ENCODE results near the gene ANO7.

The ANO7 gene

GRCh38 chr2:241263061-241263460, 74.6 kb downstream of the ANO7 start:
- Histone ChIP-seq H3K4me1 (ENCODE audit: insufficient read depth, low read length) (no peaks in the 10 kb centered on the region), H3K27me3 (ENCODE audit: insufficient read depth, low read length, poor library complexity) (no peaks in the 10 kb centered on the region), H3K9me3 (ENCODE audit: insufficient read depth, low read length, severe bottlenecking) (no peaks in the 10 kb centered on the region), H3K4me2 (ENCODE audit: insufficient read depth, low read length) (no peak overlapping the region), H3K4me3 (ENCODE audit: low read depth in 1 of 2, low read length in 2 of 2) (no peak overlapping the region), H3K36me3 (ENCODE audit: insufficient read depth, low read length) (peaks cover 87% of the 10 kb centered on the region), H3K27ac (ENCODE audit: low read length) (no peak overlapping the region), H2AFZ (ENCODE audit: low read depth, low read length) (no peak overlapping the region), H3K9ac (ENCODE audit: low read depth, low read length) (no peak overlapping the region), H4K20me1 (ENCODE audit: insufficient read depth, low read length) (peaks cover 15% of the 10 kb centered on the region), H3K79me2 (ENCODE audit: insufficient read depth, low read length) (peaks cover 13% of the 10 kb centered on the region)
- DNase-seq (no peak), ATAC-seq (ENCODE audit: insufficient read depth, low read depth) (no peak)
- TF ChIP-seq CTCF (IDR thresholded peaks at IDR 0.05; ENCODE audit: borderline replicate concordance, extremely low read depth, low read length, poor library complexity, severe bottlenecking): no peak
- no peak for TF ChIP-seq EZH2 (IDR thresholded peaks at IDR 0.05; ENCODE audit: borderline replicate concordance, low read depth, low read length, severe bottlenecking)

GRCh38 chr2:241265506-241265905, 77.0 kb downstream of the ANO7 start:
- Histone ChIP-seq H2AFZ (ENCODE audit: low read depth, low read length) (no peak overlapping the region), H3K27me3 (ENCODE audit: insufficient read depth, low read length, poor library complexity) (no peaks in the 10 kb centered on the region), H3K36me3 (ENCODE audit: insufficient read depth, low read length) (peaks cover 70% of the 10 kb centered on the region), H3K4me2 (ENCODE audit: insufficient read depth, low read length) (no peak overlapping the region), H3K79me2 (ENCODE audit: insufficient read depth, low read length) (peaks cover 36% of the 10 kb centered on the region), H3K9ac (ENCODE audit: low read depth, low read length) (no peak overlapping the region), H4K20me1 (ENCODE audit: insufficient read depth, low read length) (peaks cover 37% of the 10 kb centered on the region), H3K4me1 (ENCODE audit: insufficient read depth, low read length) (no peaks in the 10 kb centered on the region), H3K9me3 (ENCODE audit: insufficient read depth, low read length, severe bottlenecking) (no peaks in the 10 kb centered on the region), H3K4me3 (ENCODE audit: low read depth in 1 of 2, low read length in 2 of 2) (no peak overlapping the region), H3K27ac (ENCODE audit: low read length) (no peak overlapping the region)
- DNase-seq (no peak), ATAC-seq (ENCODE audit: insufficient read depth, low read depth) (no peak)
- TF ChIP-seq CTCF (IDR thresholded peaks at IDR 0.05; ENCODE audit: borderline replicate concordance, extremely low read depth, low read length, poor library complexity, severe bottlenecking): no peak
- no peak for TF ChIP-seq EZH2 (IDR thresholded peaks at IDR 0.05; ENCODE audit: borderline replicate concordance, low read depth, low read length, severe bottlenecking)

- DNase-seq (no peak), ATAC-seq (ENCODE audit: insufficient read depth, low read depth) (no peak)
- Histone ChIP-seq H3K4me3 (ENCODE audit: low read depth in 1 of 2, low read length in 2 of 2) (no peak overlapping the region), H3K36me3 (ENCODE audit: insufficient read depth, low read length) (peaks cover 50% of the 10 kb centered on the region), H2AFZ (ENCODE audit: low read depth, low read length) (no peak overlapping the region), H3K4me1 (ENCODE audit: insufficient read depth, low read length) (no peaks in the 10 kb centered on the region), H3K9me3 (ENCODE audit: insufficient read depth, low read length, severe bottlenecking) (no peaks in the 10 kb centered on the region), H3K79me2 (ENCODE audit: insufficient read depth, low read length) (peaks cover 51% of the 10 kb centered on the region), H3K27me3 (ENCODE audit: insufficient read depth, low read length, poor library complexity) (no peaks in the 10 kb centered on the region), H3K4me2 (ENCODE audit: insufficient read depth, low read length) (no peak overlapping the region), H3K9ac (ENCODE audit: low read depth, low read length) (no peak overlapping the region), H4K20me1 (ENCODE audit: insufficient read depth, low read length) (peaks cover 52% of the 10 kb centered on the region), H3K27ac (ENCODE audit: low read length) (no peak overlapping the region)
- no peak for TF ChIP-seq EZH2 (IDR thresholded peaks at IDR 0.05; ENCODE audit: borderline replicate concordance, low read depth, low read length, severe bottlenecking)
- no peak for TF ChIP-seq CTCF (IDR thresholded peaks at IDR 0.05; ENCODE audit: borderline replicate concordance, extremely low read depth, low read length, poor library complexity, severe bottlenecking)
Observed at GRCh38 chr2:241267249-241268067, 79.0 kb downstream of the ANO7 start.

All from DND-41 (cell line).